ENCODE results near the gene DDO. TPM values are rescaled to one million over a fixed set of nuclear protein-coding genes. Genes with fewer than 3 reads are reported as not detected.

Gene DDO
- total and polyA plus RNA-seq, 2 of the 4 experiments (the other 2 are of a cell fraction), result 0.15 to 0.18 TPM

GRCh38 chr6:110401585-110402176 lies 13.7 kb downstream of the DDO start:
- Histone ChIP-seq H3K27me3 (ENCODE audit: control insufficient read depth, insufficient read depth, low read length) (peaks cover 2% of the 10 kb centered on the region), H3K9ac (ENCODE audit: low read depth, low read length) (no peak overlapping the region), H2BK120ac (ENCODE audit: low read depth, low read length) (no peak overlapping the region), H4K5ac (ENCODE audit: low read depth, low read length) (no peak overlapping the region), H4K91ac (ENCODE audit: insufficient read depth, low read depth, low read length) (no peak overlapping the region), H3K36me3 (ENCODE audit: control insufficient read depth, insufficient read depth, low read length) (no peaks in the 10 kb centered on the region), H2BK20ac (ENCODE audit: low read depth, low read length) (no peak overlapping the region), H3K4me2 (ENCODE audit: low read depth, low read length) (no peak overlapping the region), H4K8ac (ENCODE audit: low read depth in 2 of 2, low read length in 2 of 2) (no peak overlapping the region), H3K4me1 (ENCODE audit: control insufficient read depth, insufficient read depth, low read length) (no peaks in the 10 kb centered on the region; the same call in 1 of the 2 replicates), H2AFZ (replicated peaks; ENCODE audit: low read length, poor library complexity) (no peak overlapping the region), H3K18ac (ENCODE audit: low read depth, low read length) (no peak overlapping the region), H3K27ac (ENCODE audit: insufficient read depth, low read length) (no peak overlapping the region), H3K9me1 (ENCODE audit: insufficient read depth, low read length) (0 out of 2 replicates have a peak, but pooled peaks cover 3% of the 10 kb centered on the region), H3K9me3 (ENCODE audit: control insufficient read depth, insufficient read depth, low read length) (no peaks in the 10 kb centered on the region), H3K4me3 (ENCODE audit: insufficient read depth, low read depth, low read length) (no peak overlapping the region), H4K20me1 (ENCODE audit: insufficient read depth, low read length) (no peaks in the 10 kb centered on the region), H3K79me1 (ENCODE audit: low read depth in 1 of 2, low read length in 2 of 2) (no peaks in the 10 kb centered on the region), H2AK5ac (ENCODE audit: low read depth, low read length) (no peak overlapping the region), H2BK15ac (ENCODE audit: low read depth, low read length) (no peak overlapping the region), H3K23ac (ENCODE audit: low read depth, low read length) (no peak overlapping the region), H2BK5ac (ENCODE audit: low read depth, low read length, poor library complexity, severe bottlenecking) (no peak overlapping the region), H2AK9ac (replicated peaks; ENCODE audit: low read depth, low read length, poor library complexity) (no peak overlapping the region), H3K14ac (replicated peaks; ENCODE audit: low read depth, low read length) (no peak overlapping the region), H3K4ac (ENCODE audit: low read depth, low read length) (no peak overlapping the region), H3K56ac (ENCODE audit: extremely low read depth, insufficient read depth, low read length) (no peak overlapping the region)
- dilution Hi-C loops (cut with HindIII; ENCODE audit: low sequenced_read_pairs, unreplicated experiment) (no loop called here), in situ Hi-C loops (cut with MboI; ENCODE audit: low sequenced_read_pairs) (no loop called here), intact Hi-C loops (cut with micrococcal nuclease) (no loop called here)
- WGBS, 2 experiments (ENCODE audit: extremely low coverage in 2 of 2, insufficient read length in 1 of 2), result no CpG with 5 or more reads among the region's 4 CpGs
- TF ChIP-seq CEBPB (IDR thresholded peaks at IDR 0.05; ENCODE audit: low read depth, low read length), result peak; percentile 62
- TF ChIP-seq BHLHE40 (IDR thresholded peaks at IDR 0.05; ENCODE audit: low read depth, low read length), result no peak
- no peak for TF ChIP-seq RFX5 (IDR thresholded peaks at IDR 0.05; ENCODE audit: low read depth, low read length)
- no peak for DNase-seq
- ChIA-PET CTCF (no interaction called here), POLR2A (ENCODE audit: unreplicated experiment) (no interaction called here)
- no peak for ATAC-seq (ENCODE audit: low read depth)
- no TSS peak for BruUV-seq (replicated peaks)
